SU-DHL-6 (cell line): ENCODE data around the gene WDR31.
A peak's percentile ranks its signal among the peaks of the same experiment; 100 is the strongest.
"Not testable (repeated sequence)": the region's sequence is repeated elsewhere in the genome, so short reads cannot be mapped to it uniquely, and the experiment has no call there.

Experiments
- H2AFZ ChIP-seq: fragments of 200-600 bp; sonication (generic); 2 replicates; pipeline ENCODE4 v1.6.1; 2014; ENCODE audit warnings: low read depth, mild to moderate bottlenecking, moderate library complexity, mixed read lengths, antibody characterized with exemption, low read length; ENCODE audit not compliant: severe bottlenecking
- H3F3A ChIP-seq: fragments of 200-600 bp; shearing (Covaris generic); 2 replicates; pipeline ENCODE4 v1.6.0; 2016; ENCODE audit warnings: antibody characterized with exemption, mild to moderate bottlenecking; ENCODE audit not compliant: insufficient read depth
- H3K27ac ChIP-seq: fragments of 200-600 bp; sonication (generic); 2 replicates; pipeline ENCODE4 v1.5.1; 2016; ENCODE audit warnings: low read depth, mild to moderate bottlenecking, low read length, moderate library complexity, mixed read lengths
- H3K27me3 ChIP-seq: fragments of 200-600 bp; sonication (generic), shearing (Covaris generic); 2 replicates; pipeline ENCODE4 v1.6.0; 2014; ENCODE audit warnings: mild to moderate bottlenecking, low read length
- H3K36me3 ChIP-seq: fragments of 200-600 bp; sonication (generic); 2 replicates; pipeline ENCODE4 v1.6.1; 2014; ENCODE audit warnings: mild to moderate bottlenecking, low read length, mixed read lengths
- H3K4me2 ChIP-seq: fragments of 300-600, 200-600 bp; shearing (Covaris generic), sonication (generic); 2 replicates; pipeline ENCODE4 v1.6.0; 2014; ENCODE audit warnings: low read length, low read depth, mild to moderate bottlenecking; ENCODE audit not compliant: poor library complexity, severe bottlenecking
- H3K4me3 ChIP-seq: fragments of 200-600 bp; sonication (generic); 2 replicates; pipeline ENCODE4 v1.5.1; 2014; ENCODE audit warnings: antibody characterized with exemption, low read length, mild to moderate bottlenecking, mixed read lengths; ENCODE audit not compliant: insufficient read depth, poor library complexity, severe bottlenecking
- H3K79me2 ChIP-seq: fragments of 200-600 bp; sonication (generic); 2 replicates; pipeline ENCODE4 v1.6.1; 2014; ENCODE audit warnings: mild to moderate bottlenecking, low read length, moderate library complexity; ENCODE audit not compliant: insufficient read depth
- H3K9ac ChIP-seq: fragments of 200-600 bp; sonication (generic); 2 replicates; pipeline ENCODE4 v1.7.0; 2014; ENCODE audit warnings: mild to moderate bottlenecking, low read length
- H3K9me2 ChIP-seq: fragments of 200-600 bp; sonication (generic); replicated peaks from 2 replicates; pipeline ENCODE4 v1.6.1; 2014; ENCODE audit warnings: low read length; ENCODE audit not compliant: insufficient read depth
- H3K9me3 ChIP-seq: fragments of 200-600 bp; sonication (generic); 2 replicates; pipeline ENCODE4 v1.6.1; 2014; ENCODE audit warnings: low read length, mixed read lengths; ENCODE audit not compliant: insufficient read depth
- H4K20me1 ChIP-seq: fragments of 200-600 bp; sonication (generic); 2 replicates; pipeline ENCODE4 v1.6.1; 2014; ENCODE audit warnings: low read depth, mild to moderate bottlenecking, antibody characterized with exemption, low read length, moderate library complexity, mixed read lengths
- EZH2phosphoT487 ChIP-seq: fragments of 200-600 bp; sonication (generic), shearing (Covaris generic); conservative IDR thresholded peaks from 2 replicates; pipeline ENCODE4 v1.6.1; 2018; ENCODE audit warnings: mild to moderate bottlenecking, antibody characterized with exemption, low read length, moderate library complexity, mixed read lengths
- TF ChIP-seq, protein P1 (sequence below): fragments of 200-600 bp; sonication (generic); IDR thresholded peaks from one replicate; pipeline ENCODE4 v1.5.1; 2017; ENCODE audit warnings: antibody characterized with exemption, mild to moderate bottlenecking, low read length, moderate library complexity; ENCODE audit not compliant: insufficient read depth, poor library complexity, severe bottlenecking

The WDR31 gene

GRCh38 chr9:113380869-113381378 lies 40.8 kb upstream of the WDR31 start:
- Histone ChIP-seq H3K9ac (no peak overlapping the region), H3K36me3 (no peaks in the 10 kb centered on the region), H3K27me3 (no peaks in the 10 kb centered on the region), H3F3A (no peaks in the 10 kb centered on the region), H3K27ac (no peak overlapping the region), H3K4me3 (no peak overlapping the region), H3K4me2 (no peak overlapping the region), H2AFZ (no peak overlapping the region), H4K20me1 (no peaks in the 10 kb centered on the region), H3K9me3 (no peaks in the 10 kb centered on the region), H3K9me2 (no peaks in the 10 kb centered on the region), H3K79me2 (no peaks in the 10 kb centered on the region)
- no peak for TF ChIP-seq EZH2phosphoT487
- TF ChIP-seq, protein P1, sequence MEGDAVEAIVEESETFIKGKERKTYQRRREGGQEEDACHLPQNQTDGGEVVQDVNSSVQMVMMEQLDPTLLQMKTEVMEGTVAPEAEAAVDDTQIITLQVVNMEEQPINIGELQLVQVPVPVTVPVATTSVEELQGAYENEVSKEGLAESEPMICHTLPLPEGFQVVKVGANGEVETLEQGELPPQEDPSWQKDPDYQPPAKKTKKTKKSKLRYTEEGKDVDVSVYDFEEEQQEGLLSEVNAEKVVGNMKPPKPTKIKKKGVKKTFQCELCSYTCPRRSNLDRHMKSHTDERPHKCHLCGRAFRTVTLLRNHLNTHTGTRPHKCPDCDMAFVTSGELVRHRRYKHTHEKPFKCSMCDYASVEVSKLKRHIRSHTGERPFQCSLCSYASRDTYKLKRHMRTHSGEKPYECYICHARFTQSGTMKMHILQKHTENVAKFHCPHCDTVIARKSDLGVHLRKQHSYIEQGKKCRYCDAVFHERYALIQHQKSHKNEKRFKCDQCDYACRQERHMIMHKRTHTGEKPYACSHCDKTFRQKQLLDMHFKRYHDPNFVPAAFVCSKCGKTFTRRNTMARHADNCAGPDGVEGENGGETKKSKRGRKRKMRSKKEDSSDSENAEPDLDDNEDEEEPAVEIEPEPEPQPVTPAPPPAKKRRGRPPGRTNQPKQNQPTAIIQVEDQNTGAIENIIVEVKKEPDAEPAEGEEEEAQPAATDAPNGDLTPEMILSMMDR: no peak

DNA sequence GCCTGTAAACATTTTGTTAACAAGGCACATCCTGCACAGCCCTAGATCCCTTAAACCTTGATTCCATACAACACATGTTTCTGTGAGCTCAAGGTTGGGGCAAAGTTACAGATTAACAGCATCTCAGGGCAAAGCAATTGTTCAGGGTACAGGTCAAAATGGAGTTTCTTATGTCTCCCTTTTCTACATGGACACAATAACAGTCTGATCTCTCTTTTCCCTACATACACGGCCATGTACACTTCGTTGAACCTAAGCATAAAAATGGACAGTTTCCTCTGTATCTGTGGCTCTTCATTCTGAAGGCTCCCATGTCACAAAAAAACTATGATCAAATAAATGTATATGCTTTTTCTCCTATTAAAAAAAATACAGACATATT lies 39.7 kb upstream of the WDR31 start:
- not testable (repeated sequence) for H3K9me2 ChIP-seq, H3F3A ChIP-seq, H3K9me3 ChIP-seq, H3K79me2 ChIP-seq, H3K9ac ChIP-seq, H3K4me3 ChIP-seq, H3K36me3 ChIP-seq, H2AFZ ChIP-seq, H3K4me2 ChIP-seq, H4K20me1 ChIP-seq, H3K27ac ChIP-seq, H3K27me3 ChIP-seq

GRCh38 chr9:113379094-113379828 lies 39.2 kb upstream of the WDR31 start:
- not testable (repeated sequence) for H3K9ac ChIP-seq, H4K20me1 ChIP-seq, H3K9me2 ChIP-seq, H3K4me3 ChIP-seq, H3F3A ChIP-seq, H3K4me2 ChIP-seq, H3K79me2 ChIP-seq, H2AFZ ChIP-seq, H3K36me3 ChIP-seq, H3K27me3 ChIP-seq, H3K9me3 ChIP-seq, H3K27ac ChIP-seq

DNA sequence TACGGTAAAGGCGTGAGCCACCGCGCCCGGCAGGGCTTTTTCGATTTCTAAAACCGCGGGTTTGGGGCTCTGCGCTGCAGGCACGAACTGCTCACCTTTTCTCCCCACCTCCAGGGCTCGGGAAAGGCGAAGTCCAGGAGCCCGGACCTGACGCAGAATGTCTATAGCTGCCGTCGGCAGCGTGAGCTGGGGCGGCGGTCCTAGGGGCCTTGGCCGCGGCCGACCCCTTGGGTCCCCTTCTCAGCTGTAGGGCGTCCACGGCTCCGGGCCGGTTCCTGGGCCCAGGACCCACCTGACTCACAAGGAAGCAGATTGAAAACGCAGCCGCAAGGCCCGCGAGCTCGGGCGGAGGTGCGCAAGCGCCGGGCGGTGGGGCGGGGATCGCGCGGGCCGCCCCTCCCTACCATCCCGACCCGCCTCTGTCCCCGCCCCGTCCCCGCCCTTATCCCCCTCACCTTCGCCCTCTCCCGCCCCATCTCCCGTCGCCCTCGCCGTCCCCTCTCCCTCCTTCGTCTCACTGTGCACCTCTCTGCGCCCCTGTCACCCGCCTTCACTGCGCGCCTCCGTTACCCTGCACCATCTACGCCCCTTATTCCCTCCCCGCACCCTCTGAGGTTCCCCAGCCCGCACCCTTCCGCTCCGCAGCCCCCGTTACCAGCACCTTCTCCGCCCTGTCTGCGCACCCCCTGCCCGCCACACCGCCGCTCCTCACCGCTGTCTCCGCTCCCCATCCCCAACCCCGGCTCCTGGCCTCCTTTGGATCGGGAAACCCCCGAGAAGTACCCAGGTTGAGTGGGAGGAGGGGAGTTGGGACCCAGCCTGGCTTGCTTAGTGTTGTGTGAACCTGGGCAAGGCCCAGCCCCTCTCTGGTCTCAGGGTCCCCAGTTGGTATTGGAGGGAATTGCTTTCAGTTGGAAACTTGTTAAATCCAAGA lies 36.8 kb upstream of the WDR31 start, which contains the start of gene HDHD3:
Gene HDHD3 (minus strand): TSS at position 353 of the 934 bp plus-strand sequence. CDS start 2,632 bp downstream, outside the sequence.
- H3K27ac ChIP-seq: 0 out of 2 replicates have a peak within 1 kb of the TSS, but pooled peaks have one; percentile 26
- H3K9ac ChIP-seq: peak within 1 kb of the TSS; percentile 67
- H3K4me3 ChIP-seq: peak within 1 kb of the TSS; percentile 85
- no peaks in the 10 kb centered on the region for H3K79me2 ChIP-seq
- no peaks in the 10 kb centered on the region for H3K27me3 ChIP-seq
- no peaks in the 10 kb centered on the region for H3K9me2 ChIP-seq
- no peaks in the 10 kb centered on the region for H3K36me3 ChIP-seq
- H2AFZ ChIP-seq: peak within 1 kb of the TSS; percentile 80
- peak within 1 kb of the TSS; percentile 55 for H3K4me2 ChIP-seq
- TF ChIP-seq EZH2phosphoT487: no peak
- TF ChIP-seq, protein P1: no peak
- H3F3A ChIP-seq: no peaks in the 10 kb centered on the region
- H3K9me3 ChIP-seq: no peaks in the 10 kb centered on the region
- H4K20me1 ChIP-seq: no peaks in the 10 kb centered on the region
